CD4-positive, alpha-beta T cell treated with Interleukin-17A for 4 hours (primary cell): ENCODE measurements around the gene IFIT5.
"Not testable (repeated sequence)": the region's sequence is repeated elsewhere in the genome, so short reads cannot be mapped to it uniquely, and the experiment has no call there.

Experiments
- DNase-seq: peaks from one replicate; pipeline ENCODE4 v3.0.0-alpha.2; 2020; ENCODE audit warnings: mixed read lengths

IFIT5 gene

GRCh38 chr10:89395141-89395540 lies 19.2 kb upstream of the IFIT5 start:
- no peak for DNase-seq

GRCh38 chr10:89398003-89398749 lies 16.2 kb upstream of the IFIT5 start:
- DNase-seq: no peak

- DNase-seq: no peak
Observed at GRCh38 chr10:89399956-89400355, 14.4 kb upstream of the IFIT5 start.

GRCh38 chr10:89403043-89403442 lies 11.3 kb upstream of the IFIT5 start:
- DNase-seq: no peak

GRCh38 chr10:89404104-89405047 lies 10.0 kb upstream of the IFIT5 start:
- DNase-seq: no peak

- DNase-seq: not testable (repeated sequence)
Observed at GRCh38 chr10:89406178-89406577, 8.2 kb upstream of the IFIT5 start.

GRCh38 chr10:89407792-89408191 lies 6.6 kb upstream of the IFIT5 start:
- not testable (repeated sequence) for DNase-seq

- not testable (repeated sequence) for DNase-seq
Observed at GRCh38 chr10:89409282-89409681, 5.1 kb upstream of the IFIT5 start.

GRCh38 chr10:89410551-89410950 lies 3.8 kb upstream of the IFIT5 start:
- DNase-seq: not testable (repeated sequence)

GRCh38 chr10:89411135-89411534 lies 3.2 kb upstream of the IFIT5 start:
- DNase-seq: not testable (repeated sequence)

- DNase-seq: peak; percentile 53
Observed at GRCh38 chr10:89412276-89412675, 2.1 kb upstream of the IFIT5 start.

GRCh38 chr10:89413398-89413912 lies 913 bp upstream of the IFIT5 start:
- DNase-seq: no peak

GRCh38 chr10:89414879-89415821 lies 782 bp downstream of the IFIT5 start:
- peak; percentile 57 for DNase-seq

GRCh38 chr10:89416465-89416864 lies 2.1 kb downstream of the IFIT5 start:
- DNase-seq: no peak

GRCh38 chr10:89419548-89419947 lies 5.2 kb downstream of the IFIT5 start:
- DNase-seq: peak; percentile 16

GRCh38 chr10:89421018-89421476 lies 6.7 kb downstream of the IFIT5 start:
- DNase-seq: no peak

GRCh38 chr10:89425000-89425399 lies 10.6 kb downstream of the IFIT5 start:
- DNase-seq: no peak

GRCh38 chr10:89426230-89426868 lies 12.0 kb downstream of the IFIT5 start:
- DNase-seq: no peak

GRCh38 chr10:89427629-89428028 lies 13.3 kb downstream of the IFIT5 start:
- no peak for DNase-seq

- no peak for DNase-seq
Observed at GRCh38 chr10:89428877-89429276, 14.5 kb downstream of the IFIT5 start.

- no peak for DNase-seq
Observed at GRCh38 chr10:89431977-89432376, 17.6 kb downstream of the IFIT5 start.

- no peak for DNase-seq
Observed at GRCh38 chr10:89438525-89438924, 24.2 kb downstream of the IFIT5 start.
